NOMO-1 treated with dmso at 0.1 percent for 144 hours (cell line): Measurements from ENCODE around the gene CFAP58.
"Not testable (repeated sequence)": the region's sequence is repeated elsewhere in the genome, so short reads cannot be mapped to it uniquely, and the experiment has no call there.

ENCODE experiments used
- DNase-seq: peaks from one replicate; lab custom pipeline; 2025; ENCODE audit not compliant: unreplicated experiment; lab: John Stamatoyannopoulos, UW

CFAP58 gene

DNA sequence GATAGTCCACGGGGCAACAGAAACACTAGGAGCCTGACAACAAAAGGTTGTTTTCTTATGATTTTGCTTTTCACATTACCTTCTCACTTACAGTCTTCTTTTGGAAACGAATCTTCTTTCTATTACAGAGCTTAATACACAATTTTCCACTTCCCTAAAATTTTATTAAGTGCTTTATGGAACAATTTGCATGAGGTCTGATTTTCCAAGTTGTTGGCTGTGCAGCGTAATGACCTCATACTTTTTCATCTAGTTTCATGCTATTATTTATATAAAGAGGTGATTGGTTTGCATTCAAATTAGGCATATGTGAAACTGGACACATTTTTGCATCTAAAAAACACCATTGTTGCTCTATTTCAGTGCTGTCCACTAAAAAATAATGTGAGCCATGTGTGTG is 76.7 kb downstream of the CFAP58 start:
- DNase-seq: no peak

DNA sequence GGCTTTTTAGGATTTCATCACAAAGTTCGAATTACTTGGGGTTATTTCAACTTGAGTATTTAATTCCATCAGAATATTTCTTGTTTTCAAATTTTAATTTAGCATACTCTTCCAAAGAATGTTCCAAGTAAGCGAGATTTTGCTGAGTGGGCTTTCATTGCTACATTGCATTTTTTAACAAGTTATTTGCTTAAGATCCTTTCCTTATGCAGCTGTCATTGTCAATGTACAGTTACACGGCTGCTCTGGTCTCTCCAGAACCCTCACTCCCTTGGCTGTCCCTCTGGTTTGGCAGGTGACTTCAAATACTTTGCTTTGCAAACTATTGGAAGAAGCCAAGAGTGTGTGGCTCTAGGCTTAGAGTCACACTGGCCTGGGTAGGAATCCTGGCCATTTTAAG is 80.0 kb downstream of the CFAP58 start:
- no peak for DNase-seq

DNA sequence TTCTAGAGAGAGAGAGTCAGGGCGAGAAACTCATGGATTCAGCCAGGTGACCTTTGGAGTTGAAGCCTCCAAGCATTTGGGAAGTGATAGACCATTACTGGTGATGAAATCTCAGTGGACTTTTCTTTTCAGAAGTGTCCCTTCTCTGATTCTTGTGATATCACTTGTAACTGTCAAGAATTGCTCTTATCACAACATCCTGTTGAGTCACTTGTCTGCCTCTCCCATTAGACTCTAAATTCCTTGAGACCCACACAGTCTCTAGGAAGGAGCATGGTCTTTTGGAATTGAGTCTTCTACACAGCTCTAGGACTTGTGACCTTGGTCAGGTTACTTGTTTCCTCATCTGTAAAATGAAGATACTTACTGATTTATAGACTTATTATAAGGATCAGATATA is 81.0 kb downstream of the CFAP58 start:
- no peak for DNase-seq

DNA sequence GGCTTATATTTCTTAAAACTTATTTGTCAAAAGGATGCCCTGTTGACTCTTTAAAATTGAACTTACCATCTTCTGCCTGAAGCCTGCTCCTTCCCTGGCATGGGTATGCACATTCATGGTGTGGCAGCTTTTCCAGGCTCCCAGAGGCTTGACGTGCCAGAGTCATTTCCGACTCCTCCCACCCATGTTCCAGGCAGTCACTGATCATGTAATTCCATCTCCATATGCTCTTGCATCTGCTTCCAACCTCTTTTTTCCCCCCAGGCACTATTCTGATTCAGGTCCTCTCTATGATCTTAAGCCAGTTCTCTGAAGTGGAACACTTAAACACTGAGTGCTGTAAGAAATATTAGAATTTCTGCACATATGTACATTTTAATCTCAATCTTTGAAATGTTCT is 82.2 kb downstream of the CFAP58 start:
- DNase-seq: no peak

DNA sequence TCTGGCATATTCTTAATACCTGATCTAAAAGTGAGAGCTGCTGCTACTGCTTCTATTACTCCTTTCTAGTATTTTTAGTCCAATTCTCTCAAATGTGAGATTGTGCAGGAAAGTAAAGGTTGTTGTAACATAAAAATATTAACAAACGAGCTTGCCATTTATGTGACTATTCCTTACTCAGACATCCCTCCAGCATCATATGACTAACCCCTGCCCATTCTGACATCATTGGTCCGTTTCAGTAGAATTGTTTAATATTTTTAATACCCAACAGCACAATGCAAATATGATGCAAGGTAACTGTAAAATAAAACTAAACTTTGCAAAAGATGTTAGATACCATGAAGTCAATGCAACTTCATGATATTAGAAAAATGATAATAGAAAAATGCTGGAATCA is 83.6 kb downstream of the CFAP58 start:
- no peak for DNase-seq

DNA sequence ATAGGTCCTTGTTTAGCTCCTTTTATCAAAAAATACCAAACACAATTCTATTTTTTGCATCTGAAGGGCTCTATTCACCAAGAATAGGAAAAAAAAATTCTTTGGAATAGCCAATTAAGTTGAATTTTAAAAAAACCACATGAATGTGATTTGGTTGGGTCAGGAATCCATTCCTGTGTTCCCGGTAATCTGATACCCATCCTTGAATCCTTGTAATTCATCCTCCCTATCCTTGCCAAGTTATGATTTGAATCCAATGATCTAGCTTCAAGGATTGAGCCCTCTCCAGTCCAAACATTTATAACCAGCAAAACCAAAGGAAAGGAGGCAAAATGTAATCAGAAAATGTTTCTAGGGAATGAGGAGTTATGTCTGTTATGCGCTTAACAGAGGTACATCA is 86.6 kb downstream of the CFAP58 start:
- DNase-seq: no peak

DNA sequence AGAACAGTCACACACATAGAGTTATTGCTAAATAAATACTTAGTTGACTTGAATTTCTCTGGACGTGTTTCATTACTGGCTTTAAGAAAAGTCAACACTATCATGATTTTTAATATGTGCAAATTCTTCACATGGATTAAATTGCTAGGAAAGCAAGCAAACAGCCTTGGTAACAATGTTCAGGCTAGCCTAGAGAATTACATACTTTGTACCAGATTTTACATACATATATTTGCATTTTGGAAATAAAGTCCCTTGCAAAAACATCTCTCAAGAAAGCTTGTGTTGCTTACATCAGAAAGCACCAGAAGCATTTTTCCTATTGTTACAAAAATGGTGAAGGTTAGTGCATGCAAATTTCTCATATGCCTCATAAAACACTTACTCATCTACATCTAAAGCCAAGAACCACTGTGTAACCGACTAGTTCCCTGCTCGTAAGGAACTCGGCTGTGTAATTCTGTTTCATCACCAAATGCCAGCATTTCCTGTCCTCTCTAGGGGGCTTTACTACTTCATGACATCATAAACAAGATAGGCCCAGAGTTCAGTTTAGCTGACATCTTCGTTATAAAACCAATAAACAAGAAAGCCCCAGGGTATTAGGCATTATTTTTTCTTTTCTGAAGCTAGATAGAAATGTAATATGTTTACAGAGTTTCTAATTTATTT is 87.8 kb downstream of the CFAP58 start:
- DNase-seq: no peak

DNA sequence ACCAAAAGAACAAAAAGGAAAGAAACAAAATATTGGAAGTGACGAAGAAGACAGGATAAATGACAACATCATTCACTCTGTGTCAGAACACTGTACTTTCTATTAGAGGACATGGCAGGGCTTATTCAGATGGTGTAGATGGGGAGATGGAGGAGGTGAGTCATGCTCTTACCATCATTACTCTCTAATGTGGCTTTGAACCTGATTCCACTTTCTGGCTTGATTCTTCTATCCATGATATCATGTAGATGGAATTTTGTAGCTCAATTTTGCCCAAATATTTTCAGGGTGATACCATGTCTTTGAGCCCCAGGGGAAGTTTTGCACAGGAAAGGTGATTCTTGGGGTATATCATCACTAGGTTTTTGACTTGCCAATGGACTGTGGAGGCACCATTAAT is 91.7 kb downstream of the CFAP58 start:
- no peak for DNase-seq

DNA sequence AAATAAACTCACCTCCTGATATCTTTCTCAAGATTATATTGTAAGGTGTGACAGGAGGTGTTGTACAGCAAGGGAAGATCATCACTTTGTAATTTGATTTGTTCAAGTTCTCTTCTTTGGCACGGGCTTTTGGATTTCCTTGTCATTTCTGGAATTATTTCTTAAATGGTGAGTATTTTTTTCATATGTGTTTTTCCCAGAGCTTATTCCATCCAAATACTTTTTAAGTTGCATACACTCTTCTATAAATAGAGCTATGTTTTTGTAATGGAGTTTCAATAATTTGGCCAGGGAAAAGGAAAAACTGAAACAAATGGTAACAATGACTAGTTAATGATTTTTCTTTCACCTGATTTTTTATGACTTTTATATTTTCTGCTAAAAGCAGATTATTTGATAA is 92.5 kb downstream of the CFAP58 start:
- no peak for DNase-seq

DNA sequence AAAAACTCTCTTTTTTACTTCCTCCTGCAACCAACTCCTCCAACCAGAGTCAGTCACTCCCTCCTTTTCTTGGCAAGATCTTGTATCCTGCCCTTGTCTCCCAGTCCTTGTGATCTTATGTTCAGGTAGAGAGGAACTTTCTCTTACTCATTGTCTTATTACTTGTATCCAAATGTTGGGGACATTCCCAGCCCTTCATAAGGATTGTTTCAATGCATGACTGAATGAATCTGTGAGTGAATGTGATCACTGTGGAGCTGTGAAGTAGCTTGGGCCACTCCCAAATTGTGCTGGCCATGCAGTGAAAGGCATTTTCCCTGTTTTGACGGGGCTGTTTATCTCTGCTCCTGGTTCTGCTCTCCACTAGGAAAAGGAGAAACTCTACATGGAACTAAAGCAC is 93.7 kb downstream of the CFAP58 start:
- DNase-seq: no peak

DNA sequence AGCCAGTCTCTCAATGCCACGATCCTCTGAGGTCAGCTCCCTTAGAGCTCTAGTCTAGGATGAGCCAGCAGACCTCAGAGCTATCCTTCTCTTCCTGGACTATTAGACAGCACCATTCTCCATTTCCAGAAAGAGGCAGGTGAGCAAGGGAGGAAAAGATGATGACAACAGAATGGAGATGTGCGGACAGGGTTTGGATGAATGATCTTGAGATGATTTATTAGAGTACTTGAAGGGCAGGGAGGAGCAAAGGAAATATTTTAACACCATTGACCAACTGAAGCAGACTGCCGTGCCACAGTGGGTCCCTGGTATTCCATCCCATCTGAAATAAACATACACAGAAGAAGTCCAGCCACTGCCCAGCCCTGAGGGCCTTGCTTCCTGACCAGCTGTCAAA is 94.3 kb downstream of the CFAP58 start:
- no peak for DNase-seq

DNA sequence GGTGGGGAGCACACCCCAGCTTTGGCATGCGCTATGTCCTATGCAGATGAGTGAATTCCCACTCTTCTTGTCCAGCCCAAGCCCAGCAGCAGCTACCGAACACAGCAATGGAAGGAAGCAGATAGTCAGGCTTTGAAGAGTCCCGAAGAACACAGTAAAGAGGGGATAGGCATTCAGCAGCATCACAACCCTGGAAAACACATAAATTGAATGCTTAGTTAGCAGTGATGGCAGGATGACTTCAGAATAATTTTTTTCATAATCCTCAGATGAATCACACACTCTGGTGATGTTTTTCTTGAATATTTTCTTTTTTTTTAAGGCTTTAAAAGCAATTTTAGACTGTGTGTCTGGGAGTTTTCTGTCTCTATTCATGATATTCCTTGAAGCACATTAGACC is 95.8 kb downstream of the CFAP58 start:
- DNase-seq: no peak

DNA sequence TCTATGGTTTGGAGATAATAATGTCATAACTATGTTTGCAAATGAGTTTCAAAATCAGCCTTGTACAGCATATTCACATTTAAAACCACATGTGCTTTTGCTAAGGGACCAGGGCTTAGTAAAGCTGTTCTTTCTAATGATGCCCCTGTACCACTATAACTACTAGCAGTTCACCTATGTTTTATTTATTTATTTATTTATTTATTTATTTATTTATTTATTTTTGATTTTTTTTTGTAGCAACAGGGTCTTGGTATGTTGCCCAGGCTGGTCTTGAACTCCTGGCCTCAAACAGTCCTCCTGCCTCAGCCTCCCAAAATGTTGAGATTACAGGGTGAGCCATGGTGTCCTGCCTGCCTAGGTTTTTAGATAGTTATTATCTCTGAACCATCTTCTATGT is 96.9 kb downstream of the CFAP58 start:
- no peak for DNase-seq

DNA sequence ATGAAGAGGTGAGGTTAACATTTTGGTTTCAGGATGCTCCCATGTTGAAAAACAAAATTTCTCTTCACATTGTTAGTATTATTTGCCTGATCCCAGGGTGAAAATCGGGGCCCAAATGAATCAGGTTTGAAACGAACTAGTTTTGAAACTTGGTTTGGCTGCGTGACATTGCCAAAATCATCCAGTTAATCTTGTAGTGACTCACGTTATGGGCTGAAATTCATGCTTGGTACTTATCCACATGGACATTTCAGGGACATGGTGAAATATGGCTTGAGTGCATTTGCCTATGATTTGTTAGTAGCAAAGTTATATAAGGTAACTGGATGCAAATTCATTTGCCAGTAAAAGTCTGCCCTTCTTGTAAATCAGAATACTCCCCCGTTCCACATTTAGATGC is 97.3 kb downstream of the CFAP58 start:
- DNase-seq: no peak

DNA sequence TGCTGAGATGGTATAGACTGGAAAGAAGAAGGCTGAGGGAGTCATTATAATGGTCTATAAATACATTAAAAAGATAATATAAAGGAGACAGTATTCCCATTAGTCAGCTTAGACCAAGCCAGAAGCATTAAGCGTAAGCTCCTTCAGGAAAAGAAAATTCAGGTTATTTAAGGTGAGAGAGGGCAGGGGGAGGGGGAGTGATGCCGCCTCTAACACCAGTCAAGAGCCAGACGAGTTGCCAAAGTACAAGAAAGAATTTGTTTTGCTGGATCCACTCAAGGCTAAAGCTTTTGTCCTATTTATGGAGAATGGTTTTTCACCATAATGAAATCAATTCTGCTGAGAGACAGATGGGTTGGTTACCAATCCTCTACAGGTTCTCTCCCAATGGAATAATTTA is 99.3 kb downstream of the CFAP58 start:
- no peak for DNase-seq

DNA sequence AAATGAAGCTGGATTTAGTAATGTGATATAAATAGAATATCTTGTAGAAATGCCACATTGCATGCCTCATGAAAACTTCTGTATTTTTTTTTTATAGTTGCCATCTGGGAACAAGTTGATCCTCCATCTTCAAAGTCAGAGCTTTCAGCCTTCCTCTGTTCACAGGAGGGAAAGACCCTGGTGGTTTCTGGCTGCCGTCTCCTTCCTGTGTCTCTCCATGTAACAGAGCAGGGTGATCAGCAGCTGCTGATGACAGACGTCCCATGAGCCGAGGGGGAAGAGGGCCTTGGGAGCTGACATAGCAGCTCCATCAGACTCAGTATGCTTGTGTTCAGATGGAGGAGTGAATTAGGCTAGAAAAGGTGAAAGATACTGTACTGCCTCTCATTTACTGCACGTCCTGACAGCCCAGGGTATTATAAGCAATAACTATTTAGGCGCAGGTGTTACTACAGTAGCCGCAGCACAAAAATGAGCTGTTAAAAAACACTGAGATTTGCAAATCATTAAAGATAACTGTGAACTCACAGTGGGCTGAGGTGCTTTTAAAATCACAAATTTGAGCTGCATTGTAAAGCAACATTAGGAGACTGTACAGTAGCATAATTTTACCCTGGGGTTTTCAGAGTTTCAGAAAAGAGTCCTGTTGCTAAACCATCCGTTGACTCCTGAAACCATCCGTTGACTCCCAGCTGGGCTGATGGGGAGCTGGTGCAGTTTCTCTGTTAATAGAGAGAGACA is 103.3 kb downstream of the CFAP58 start:
- DNase-seq: no peak

DNA sequence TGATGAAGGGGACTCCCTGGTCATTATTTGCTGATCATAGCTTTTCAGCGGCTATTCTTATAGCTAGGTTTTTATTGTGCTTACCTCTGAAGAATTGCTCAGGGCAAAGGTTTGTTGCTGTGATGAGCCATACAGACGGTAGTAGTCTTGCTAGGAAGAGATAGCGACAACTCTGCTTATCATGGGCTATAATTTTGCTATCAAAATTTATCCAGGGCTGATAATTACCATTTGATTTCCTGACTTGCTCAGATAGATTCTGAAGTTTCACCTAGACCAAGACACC is 103.9 kb downstream of the CFAP58 start:
- DNase-seq: no peak

DNA sequence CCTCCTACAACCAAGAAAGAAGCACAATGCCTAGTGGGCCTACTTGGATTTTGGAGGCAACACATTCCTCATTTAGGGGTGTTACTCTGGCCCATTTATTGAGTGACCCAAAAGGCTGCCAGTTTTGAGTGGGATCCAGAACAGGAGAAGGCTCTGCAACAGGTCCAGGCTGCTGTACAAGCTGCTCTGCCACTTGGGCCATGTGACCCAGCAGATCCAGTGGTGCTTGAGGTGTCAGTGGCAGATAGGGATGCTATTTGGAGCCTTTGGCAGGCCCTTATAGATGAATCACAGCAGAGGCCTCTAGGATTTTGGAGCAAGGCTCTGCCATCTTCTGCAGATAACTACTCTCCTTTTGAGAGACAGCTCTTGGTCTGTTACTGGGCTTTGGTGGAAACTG is 111.9 kb downstream of the CFAP58 start:
- DNase-seq: not testable (repeated sequence)

DNA sequence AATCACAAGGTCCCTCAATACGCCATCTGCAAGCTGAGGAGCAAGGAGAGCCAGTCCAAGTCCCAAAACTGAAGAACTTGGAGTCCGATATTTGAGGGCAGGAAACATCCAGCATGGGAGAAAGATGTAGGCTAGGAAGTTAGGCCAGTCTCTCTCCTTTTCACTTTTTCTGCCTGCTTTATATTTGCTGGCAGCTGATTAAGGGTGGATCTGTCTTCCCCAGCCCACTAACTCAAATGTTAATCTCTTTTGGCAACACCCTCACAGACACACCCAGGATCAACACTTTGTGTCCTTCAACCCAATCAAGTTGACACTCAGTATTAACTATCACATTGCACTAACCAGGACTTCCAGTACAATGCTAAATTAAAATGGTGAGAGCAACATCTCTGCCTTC is 115.2 kb downstream of the CFAP58 start:
- not testable (repeated sequence) for DNase-seq

DNA sequence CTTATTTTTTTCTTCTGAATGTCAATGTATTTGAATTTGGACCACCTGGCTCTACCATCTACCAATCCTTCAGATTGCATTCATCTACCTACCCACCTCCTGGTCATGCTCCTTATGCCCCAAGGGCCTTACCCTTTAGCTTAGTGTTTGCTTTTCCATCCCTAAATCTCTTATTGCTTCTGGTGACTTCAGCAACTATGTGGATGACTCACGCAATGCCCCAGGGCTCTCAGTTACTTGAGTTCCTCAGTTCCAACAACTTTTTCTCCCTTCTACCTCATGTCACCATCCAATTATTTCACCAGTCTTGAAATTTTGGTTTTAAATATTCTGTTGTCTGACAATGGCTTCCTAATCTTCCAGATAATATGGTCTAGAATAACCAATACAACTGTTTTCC is 118.9 kb downstream of the CFAP58 start:
- no peak for DNase-seq

DNA sequence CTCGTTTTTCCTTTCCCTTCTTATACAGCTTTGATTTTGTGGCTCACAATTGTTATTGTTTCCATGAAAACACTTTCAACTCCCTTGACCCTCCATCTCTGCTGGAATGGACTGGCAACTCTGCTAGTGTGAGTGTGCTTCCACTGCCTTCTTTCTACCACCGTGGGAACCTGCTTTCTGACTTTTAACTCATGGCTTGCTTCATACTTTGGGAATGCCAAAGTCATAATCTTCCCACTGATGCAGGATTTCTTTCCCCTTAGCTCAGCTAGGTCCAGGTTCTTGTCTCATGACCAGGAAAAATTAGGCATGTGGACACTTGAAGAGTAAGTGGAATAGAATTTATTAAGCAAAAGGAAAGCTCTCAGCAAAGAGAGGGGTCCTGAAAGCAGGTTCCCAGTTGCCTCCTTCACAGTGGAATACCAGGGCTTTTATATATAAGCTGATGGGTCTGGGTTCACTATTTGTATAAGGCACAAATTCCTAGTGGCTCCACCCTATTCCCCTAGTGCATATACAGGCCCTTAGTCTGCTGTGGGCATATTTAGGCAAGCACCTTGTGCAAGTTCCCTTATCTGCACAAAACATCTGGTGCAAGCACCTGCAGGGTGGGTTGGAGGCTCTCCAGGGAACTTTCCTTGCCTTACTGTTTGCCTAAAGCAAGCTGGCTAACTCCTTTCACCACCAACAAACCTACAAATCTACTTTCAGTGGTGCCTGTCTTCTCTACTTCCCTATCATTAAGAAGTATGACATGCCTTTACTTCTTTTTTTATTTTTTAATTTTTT is 119.5 kb downstream of the CFAP58 start:
- no peak for DNase-seq

DNA sequence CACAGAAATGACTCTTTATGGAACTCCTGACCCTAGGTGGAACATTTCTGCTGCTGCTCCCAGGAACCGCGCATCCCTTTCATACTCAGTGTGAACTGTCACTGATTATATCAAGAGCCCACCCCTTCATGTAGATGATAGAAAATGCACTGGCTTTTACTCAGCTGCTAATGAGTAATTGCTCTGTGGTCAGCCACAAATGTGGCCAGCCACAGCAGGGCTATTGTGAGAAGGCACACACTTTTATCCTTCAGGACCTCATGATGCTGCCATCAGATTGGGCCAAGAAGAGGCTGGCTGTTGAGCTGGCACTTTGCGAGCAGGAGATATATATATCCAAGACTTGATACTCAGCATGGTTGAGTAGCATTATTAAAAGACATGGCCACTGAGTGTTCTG is 124.7 kb downstream of the CFAP58 start:
- DNase-seq: no peak
